Neural crest cell (in vitro differentiated cells): ENCODE measurements around the gene UBA6. TPM values are rescaled to one million over a fixed set of nuclear protein-coding genes. Genes with fewer than 3 reads are reported as not detected.

Experiments
- DNase-seq: peaks from one replicate; pipeline ENCODE4 v3.0.0; 2021; ENCODE audit warnings: low read depth, mixed read lengths, low spot score
- H3K27ac Mint-ChIP-seq: one replicate; pipeline ENCODE4 v1.8.0; 2021; ENCODE audit warnings: mild to moderate bottlenecking, mixed read lengths; ENCODE audit not compliant: unreplicated experiment
- H3K27me3 Mint-ChIP-seq: 2 replicates; pipeline ENCODE4 v1.8.0; 2021; ENCODE audit warnings: low read depth, mild to moderate bottlenecking, mixed read lengths
- H3K36me3 Mint-ChIP-seq: 2 replicates; pipeline ENCODE4 v1.8.0; 2021; ENCODE audit warnings: low read depth, mild to moderate bottlenecking, mixed read lengths
- H3K4me1 Mint-ChIP-seq: 2 replicates; pipeline ENCODE4 v1.8.0; 2021; ENCODE audit warnings: mixed read lengths
- H3K4me3 Mint-ChIP-seq: one replicate; pipeline ENCODE4 v1.8.0; 2021; ENCODE audit warnings: mild to moderate bottlenecking, mixed read lengths
- H3K9me3 Mint-ChIP-seq: 2 replicates; pipeline ENCODE4 v1.8.0; 2021; ENCODE audit warnings: mixed read lengths
- CTCF ChIP-seq: fragments of 200-600 bp; sonication (generic); conservative IDR thresholded peaks from 2 replicates; pipeline ENCODE4 v1.5.0; 2021; ENCODE audit warnings: antibody characterized with exemption, mild to moderate bottlenecking
- long read RNA-seq: library from polyadenylated mRNA; unstranded; transcript quantifications from one replicate; pipeline ENCODE4 v2.0.0, GENCODE V29; 2020
- total RNA-seq: library from RNA; stranded (reverse); gene quantifications from 2 replicates; pipeline ENCODE4 v1.2.1, GENCODE V29; 2021

Gene UBA6
- 72.9 and 78.1 TPM in 2 replicates for total RNA-seq
- long read RNA-seq, full-length matches to known transcripts: 18 of 59 reads
- long read RNA-seq, partial matches to known transcripts: 27 of 59 reads
- long read RNA-seq, other reads (novel, unspliced or antisense): 14 of 59 reads

GRCh38 chr4:67700738-67701516 lies at the start of gene UBA6:
Gene UBA6 (minus strand): TSS chr4:67701155. CDS start chr4:67701119, 36 bp downstream.
- DNase-seq: peak; percentile 86
- H3K27ac Mint-ChIP-seq: peak within 1 kb of the TSS; percentile 98
- H3K27me3 Mint-ChIP-seq: no peaks in the 10 kb centered on the region
- peak; percentile 54 for TF ChIP-seq CTCF
- peaks cover 5% of the 10 kb centered on the region for H3K9me3 Mint-ChIP-seq
- peaks cover 19% of the 10 kb centered on the region for H3K36me3 Mint-ChIP-seq
- peak within 1 kb of the TSS; percentile 92 for H3K4me3 Mint-ChIP-seq
- peaks cover 25% of the 10 kb centered on the region for H3K4me1 Mint-ChIP-seq

- H3K27ac Mint-ChIP-seq: no peak overlapping the region
- DNase-seq: no peak
- no peak for TF ChIP-seq CTCF
- no peaks in the 10 kb centered on the region for H3K9me3 Mint-ChIP-seq
- H3K27me3 Mint-ChIP-seq: no peaks in the 10 kb centered on the region
- H3K36me3 Mint-ChIP-seq: no peaks in the 10 kb centered on the region
- peaks cover 3% of the 10 kb centered on the region for H3K4me1 Mint-ChIP-seq
- no peak overlapping the region for H3K4me3 Mint-ChIP-seq
Measured at GRCh38 chr4:67750691-67751090, 49.7 kb upstream of the UBA6 start.

GRCh38 chr4:67749286-67749685 lies 48.3 kb upstream of the UBA6 start:
- no peak for DNase-seq
- H3K4me3 Mint-ChIP-seq: no peak overlapping the region
- H3K36me3 Mint-ChIP-seq: no peaks in the 10 kb centered on the region
- no peaks in the 10 kb centered on the region for H3K27me3 Mint-ChIP-seq
- peaks cover 3% of the 10 kb centered on the region for H3K4me1 Mint-ChIP-seq
- no peak overlapping the region for H3K27ac Mint-ChIP-seq
- no peaks in the 10 kb centered on the region for H3K9me3 Mint-ChIP-seq
- no peak for TF ChIP-seq CTCF

GRCh38 chr4:67746797-67747495 lies 46.0 kb upstream of the UBA6 start:
- peaks cover 1% of the 10 kb centered on the region for H3K9me3 Mint-ChIP-seq
- H3K4me3 Mint-ChIP-seq: no peak overlapping the region
- no peaks in the 10 kb centered on the region for H3K27me3 Mint-ChIP-seq
- no peak for DNase-seq
- H3K27ac Mint-ChIP-seq: no peak overlapping the region
- TF ChIP-seq CTCF: peak; percentile 86
- H3K4me1 Mint-ChIP-seq: no peaks in the 10 kb centered on the region
- H3K36me3 Mint-ChIP-seq: peaks cover under 1% of the 10 kb centered on the region

GRCh38 chr4:67744561-67745283 lies 43.8 kb upstream of the UBA6 start:
- Mint-ChIP-seq H3K4me1 (no peaks in the 10 kb centered on the region), H3K36me3 (peaks cover 3% of the 10 kb centered on the region), H3K9me3 (peaks cover 2% of the 10 kb centered on the region), H3K27me3 (no peaks in the 10 kb centered on the region), H3K4me3 (no peak overlapping the region), H3K27ac (no peak overlapping the region)
- TF ChIP-seq CTCF: no peak
- DNase-seq: no peak
